NCI-H1092 treated with DMSO at 0.1 percent for 48 hours (cell line): Measurements from ENCODE around the gene PHB1.

Source experiments
- DNase-seq: peaks from one replicate; lab custom pipeline; 2025; lab: John Stamatoyannopoulos, UW

Gene PHB1

GRCh38 chr17:49414622-49415350, at the start of gene PHB1:
PHB1 (minus strand) TSS chr17:49414882; CDS start chr17:49413264, 1,618 bp downstream.
- peak; percentile 99 for DNase-seq

- no peak for DNase-seq
These were observed 49.4 kb upstream of the PHB1 start for GRCh38 chr17:49464049-49464448.

- no peak for DNase-seq
These were observed 46.9 kb upstream of the PHB1 start for GRCh38 chr17:49461580-49461979.

- DNase-seq: no peak
These were observed 45.7 kb upstream of the PHB1 start for GRCh38 chr17:49460401-49460800.

- DNase-seq: no peak
These were observed 44.8 kb upstream of the PHB1 start for GRCh38 chr17:49459401-49459984.

- no peak for DNase-seq
These were observed 43.2 kb upstream of the PHB1 start for GRCh38 chr17:49457564-49458535.

- DNase-seq: no peak
These were observed 41.7 kb upstream of the PHB1 start for GRCh38 chr17:49456183-49456965.

GRCh38 chr17:49455272-49455861, 40.7 kb upstream of the PHB1 start:
- no peak for DNase-seq

- no peak for DNase-seq
These were observed 39.4 kb upstream of the PHB1 start for GRCh38 chr17:49454050-49454449.

GRCh38 chr17:49452661-49453060, 38.0 kb upstream of the PHB1 start:
- no peak for DNase-seq

- no peak for DNase-seq
These were observed 37.5 kb upstream of the PHB1 start for GRCh38 chr17:49452201-49452600.

GRCh38 chr17:49450735-49451134, 36.1 kb upstream of the PHB1 start:
- no peak for DNase-seq

- no peak for DNase-seq
These were observed 35.5 kb upstream of the PHB1 start for GRCh38 chr17:49450181-49450580.

GRCh38 chr17:49447628-49448302, 33.1 kb upstream of the PHB1 start:
- DNase-seq: no peak

GRCh38 chr17:49445591-49445990, 30.9 kb upstream of the PHB1 start:
- DNase-seq: no peak

- DNase-seq: no peak
These were observed 29.7 kb upstream of the PHB1 start for GRCh38 chr17:49444384-49444783.

GRCh38 chr17:49443862-49444261, 29.2 kb upstream of the PHB1 start:
- no peak for DNase-seq

- peak; percentile 1 for DNase-seq
These were observed 27.4 kb upstream of the PHB1 start for GRCh38 chr17:49442041-49442440.

- DNase-seq: no peak
These were observed 26.9 kb upstream of the PHB1 start for GRCh38 chr17:49441578-49441977.

- DNase-seq: no peak
These were observed 25.9 kb upstream of the PHB1 start for GRCh38 chr17:49440581-49440980.
